AG10803 (cell line): ENCODE results near the gene DMRTA1.
"Not testable (repeated sequence)": the region's sequence is repeated elsewhere in the genome, so short reads cannot be mapped to it uniquely, and the experiment has no call there.

ENCODE experiments used
- DNase-seq: peaks from one replicate; pipeline ENCODE4 v3.0.0; 2010; ENCODE audit warnings: low read depth
- H3K4me3 ChIP-seq: 2 replicates; pipeline ENCODE4 v1.5.1; 2011; ENCODE audit warnings: mild to moderate bottlenecking, low read length, control low read depth
- CTCF ChIP-seq: conservative IDR thresholded peaks from 2 replicates; pipeline ENCODE4 v1.5.1; 2011; ENCODE audit warnings: mild to moderate bottlenecking, low read length, control low read depth, inconsistent platforms

The DMRTA1 gene

GRCh38 chr9:22423566-22423965 is 23.1 kb upstream of the DMRTA1 start:
- no peak for DNase-seq
- H3K4me3 ChIP-seq = no peak overlapping the region
- no peak for TF ChIP-seq CTCF

- H3K4me3 ChIP-seq = no peak overlapping the region
- no peak for TF ChIP-seq CTCF
- no peak for DNase-seq
These were observed 22.0 kb upstream of the DMRTA1 start for GRCh38 chr9:22424616-22425015.

- no peak for DNase-seq
These were observed 21.1 kb upstream of the DMRTA1 start for GRCh38 chr9:22425551-22425950.

GRCh38 chr9:22427226-22427880 is 19.3 kb upstream of the DMRTA1 start:
- DNase-seq = no peak
- TF ChIP-seq CTCF = no peak
- no peak overlapping the region for H3K4me3 ChIP-seq

More at GRCh38 chr9:22425551-22425950, 21.1 kb upstream of the DMRTA1 start:
- H3K4me3 ChIP-seq = no peak overlapping the region
- TF ChIP-seq CTCF = no peak

GRCh38 chr9:22433691-22434090 is 12.9 kb upstream of the DMRTA1 start:
- H3K4me3 ChIP-seq = no peak overlapping the region
- DNase-seq = no peak
- TF ChIP-seq CTCF = no peak

GRCh38 chr9:22435252-22435651 is 11.4 kb upstream of the DMRTA1 start:
- not testable (repeated sequence) for H3K4me3 ChIP-seq, DNase-seq

- DNase-seq, H3K4me3 ChIP-seq: not testable (repeated sequence)
These were observed 9.1 kb upstream of the DMRTA1 start for GRCh38 chr9:22437461-22438067.

GRCh38 chr9:22440841-22441240 is 5.8 kb upstream of the DMRTA1 start:
- H3K4me3 ChIP-seq = no peak overlapping the region
- no peak for TF ChIP-seq CTCF
- DNase-seq = no peak
